Sigmoid colon (tissue), 4 donors: ENCODE data around the gene SLC6A6.

Experiments used
- POLR2A ChIP-seq, 2 donors: fragments of 450-650 bp; IDR thresholded peaks; one replicate each; pipeline ENCODE4 v1.6.1; 2016; ENCODE audit warnings: antibody characterized with exemption in 2 of 2, mild to moderate bottlenecking in 2 of 2, moderate library complexity in 2 of 2
- POLR2AphosphoS5 ChIP-seq, 4 donors: sonication (generic); formaldehyde crosslinking; IDR thresholded peaks; one replicate each; pipeline ENCODE4 v1.6.1; 2017; ENCODE audit warnings: antibody characterized with exemption in 4 of 4
- TF ChIP-seq, protein P1 (sequence below), 4 experiments: fragments of 450-650 bp in 3 of 4; fragments of 200-600 bp in 1 of 4; IDR thresholded peaks; one replicate each; pipeline ENCODE4 v1.5.1; 2016 to 2019; ENCODE audit warnings: antibody characterized with exemption in 4 of 4, mild to moderate bottlenecking in 3 of 4, moderate library complexity in 2 of 4

DNA sequence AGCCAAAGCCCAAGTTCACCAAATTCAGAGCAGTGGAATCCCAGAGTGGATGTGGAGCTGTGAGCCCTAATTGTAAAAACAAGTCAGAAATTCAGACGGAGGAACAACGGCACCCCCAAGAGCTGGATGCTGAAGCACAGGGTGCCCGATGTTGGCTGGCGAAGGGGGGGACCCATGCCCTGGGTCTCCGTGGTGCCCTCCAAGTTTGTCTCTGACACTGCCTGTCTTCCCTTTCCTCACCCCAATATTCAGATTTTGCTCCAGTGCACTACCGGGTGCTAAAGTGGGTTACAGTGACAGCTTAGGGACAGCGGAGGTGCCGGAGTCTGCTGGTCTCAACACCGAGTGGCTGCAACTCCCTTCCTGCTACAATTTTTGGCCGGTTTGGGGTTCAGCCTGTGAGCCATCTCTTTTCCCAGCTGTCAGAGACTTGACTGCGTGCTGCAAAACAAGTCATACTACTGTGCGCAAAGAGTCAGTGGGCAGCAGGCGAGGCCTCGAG, 131.1 kb downstream of the SLC6A6 start:
- TF ChIP-seq, protein P1, sequence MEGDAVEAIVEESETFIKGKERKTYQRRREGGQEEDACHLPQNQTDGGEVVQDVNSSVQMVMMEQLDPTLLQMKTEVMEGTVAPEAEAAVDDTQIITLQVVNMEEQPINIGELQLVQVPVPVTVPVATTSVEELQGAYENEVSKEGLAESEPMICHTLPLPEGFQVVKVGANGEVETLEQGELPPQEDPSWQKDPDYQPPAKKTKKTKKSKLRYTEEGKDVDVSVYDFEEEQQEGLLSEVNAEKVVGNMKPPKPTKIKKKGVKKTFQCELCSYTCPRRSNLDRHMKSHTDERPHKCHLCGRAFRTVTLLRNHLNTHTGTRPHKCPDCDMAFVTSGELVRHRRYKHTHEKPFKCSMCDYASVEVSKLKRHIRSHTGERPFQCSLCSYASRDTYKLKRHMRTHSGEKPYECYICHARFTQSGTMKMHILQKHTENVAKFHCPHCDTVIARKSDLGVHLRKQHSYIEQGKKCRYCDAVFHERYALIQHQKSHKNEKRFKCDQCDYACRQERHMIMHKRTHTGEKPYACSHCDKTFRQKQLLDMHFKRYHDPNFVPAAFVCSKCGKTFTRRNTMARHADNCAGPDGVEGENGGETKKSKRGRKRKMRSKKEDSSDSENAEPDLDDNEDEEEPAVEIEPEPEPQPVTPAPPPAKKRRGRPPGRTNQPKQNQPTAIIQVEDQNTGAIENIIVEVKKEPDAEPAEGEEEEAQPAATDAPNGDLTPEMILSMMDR (IDR thresholded peaks at IDR 0.05), result no peak
- no peak for TF ChIP-seq POLR2AphosphoS5 (IDR thresholded peaks at IDR 0.05)
- no peak for TF ChIP-seq POLR2A (IDR thresholded peaks at IDR 0.05)
